ENCODE results near the gene EXOC3L1. TPM values are rescaled to one million over a fixed set of nuclear protein-coding genes. Genes with fewer than 3 reads are reported as not detected.

The EXOC3L1 gene
- total RNA-seq, 4 donors from 2014 or later: 0.95 to 3.8 (median 1.7) TPM

- intact Hi-C loops (cut with DNase I; ENCODE audit: low total_unique reads): no loop called here
- no peak for DNase-seq (ENCODE audit: low spot score in 2 of 2)
- H3K4me3 ChIP-seq (ENCODE audit: low read depth, poor library complexity, severe bottlenecking): no peak overlapping the region
- WGBS, 2 donors: 74 to 89% methylated on average over 3 to 4 of the region's 4 CpGs
- TF ChIP-seq CTCF (IDR thresholded peaks at IDR 0.05) (no peak), POLR2A (IDR thresholded peaks at IDR 0.05) (no peak)
Measured at GRCh38 chr16:67188323-67188722, 1.6 kb downstream of the EXOC3L1 start.

GRCh38 chr16:67187175-67187890, 2.6 kb downstream of the EXOC3L1 start:
- no peak for TF ChIP-seq POLR2A (IDR thresholded peaks at IDR 0.05)
- no peak for TF ChIP-seq CTCF (IDR thresholded peaks at IDR 0.05)
- H3K4me3 ChIP-seq (ENCODE audit: low read depth, poor library complexity, severe bottlenecking): no peak overlapping the region
- DNase-seq (ENCODE audit: low spot score in 2 of 2): no peak
- 85 to 88% methylated on average over 18 to 26 of the region's 26 CpGs for WGBS, 2 donors
- intact Hi-C loops (cut with DNase I; ENCODE audit: low total_unique reads): no loop called here

GRCh38 chr16:67186550-67186950, 3.4 kb downstream of the EXOC3L1 start:
- intact Hi-C loops (cut with DNase I; ENCODE audit: low total_unique reads): no loop called here
- TF ChIP-seq POLR2A (IDR thresholded peaks at IDR 0.05) (no peak), CTCF (IDR thresholded peaks at IDR 0.05) (no peak)
- no peak for DNase-seq (ENCODE audit: low spot score in 2 of 2)
- WGBS, 2 donors: 58 to 77% methylated on average over 5 of the region's 5 CpGs
- H3K4me3 ChIP-seq (ENCODE audit: low read depth, poor library complexity, severe bottlenecking): no peak overlapping the region

GRCh38 chr16:67185651-67186134, 4.2 kb downstream of the EXOC3L1 start:
- DNase-seq (ENCODE audit: low spot score in 2 of 2): no peak
- TF ChIP-seq POLR2A (IDR thresholded peaks at IDR 0.05): no peak
- intact Hi-C loops (cut with DNase I; ENCODE audit: low total_unique reads): no loop called here
- H3K4me3 ChIP-seq (ENCODE audit: low read depth, poor library complexity, severe bottlenecking): no peak overlapping the region
- WGBS, 2 donors: 8 to 11% methylated on average over 12 of the region's 12 CpGs

GRCh38 chr16:67184995-67185650, 4.8 kb downstream of the EXOC3L1 start:
- intact Hi-C loops (cut with DNase I; ENCODE audit: low total_unique reads): no loop called here
- DNase-seq (ENCODE audit: low spot score in 2 of 2): peak; percentile 83 to 98
- peak in 1 of 3 donors; percentile 74 for TF ChIP-seq CTCF (IDR thresholded peaks at IDR 0.05)
- TF ChIP-seq POLR2A (IDR thresholded peaks at IDR 0.05): no peak
- H3K4me3 ChIP-seq (ENCODE audit: low read depth, poor library complexity, severe bottlenecking): no peak overlapping the region
- 12 to 14% methylated on average over 35 to 41 of the region's 43 CpGs for WGBS, 2 donors

GRCh38 chr16:67184453-67184994, 5.4 kb downstream of the EXOC3L1 start:
- peak overlapping the region; percentile 49 for H3K4me3 ChIP-seq (ENCODE audit: low read depth, poor library complexity, severe bottlenecking)
- intact Hi-C loops (cut with DNase I; ENCODE audit: low total_unique reads): no loop called here
- TF ChIP-seq CTCF (IDR thresholded peaks at IDR 0.05) (no peak), POLR2A (IDR thresholded peaks at IDR 0.05) (no peak)
- 4 to 7% methylated on average over 24 to 30 of the region's 59 CpGs for WGBS, 2 donors
- no peak for DNase-seq (ENCODE audit: low spot score in 2 of 2)
